HG03558 (cell line): Measurements from ENCODE around the gene DRICH1.
"Not testable (repeated sequence)": the region's sequence is repeated elsewhere in the genome, so short reads cannot be mapped to it uniquely, and the experiment has no call there.

Source experiments
- ATAC-seq: cut with Tn5 transposase; IDR thresholded peaks from one replicate; pipeline ENCODE4 v1.9.1; 2021; ENCODE audit warnings: moderate number of reproducible peaks; ENCODE audit not compliant: unreplicated experiment; ENCODE audit errors: extremely low read depth

DRICH1 gene

GRCh38 chr22:23632178-23632577 lies at the start of gene DRICH1:
DRICH1 (minus strand) TSS chr22:23632321; CDS start chr22:23632023, 298 bp downstream.
- ATAC-seq, result no peak

GRCh38 chr22:23681026-23681809 lies 49.1 kb upstream of the DRICH1 start:
- no peak for ATAC-seq

- ATAC-seq, result no peak
Observed at GRCh38 chr22:23678133-23678532, 46.0 kb upstream of the DRICH1 start.

GRCh38 chr22:23677701-23677995 lies 45.5 kb upstream of the DRICH1 start:
- no peak for ATAC-seq

- ATAC-seq, result not testable (repeated sequence)
Observed at GRCh38 chr22:23676841-23677700, 45.0 kb upstream of the DRICH1 start.

- ATAC-seq, result no peak
Observed at GRCh38 chr22:23675502-23676415, 43.6 kb upstream of the DRICH1 start.

- ATAC-seq, result not testable (repeated sequence)
Observed at GRCh38 chr22:23674886-23675501, 42.9 kb upstream of the DRICH1 start.

- no peak for ATAC-seq
Observed at GRCh38 chr22:23673826-23674690, 41.9 kb upstream of the DRICH1 start.

- ATAC-seq, result no peak
Observed at GRCh38 chr22:23673050-23673620, 41.0 kb upstream of the DRICH1 start.

- not testable (repeated sequence) for ATAC-seq
Observed at GRCh38 chr22:23672307-23673049, 40.4 kb upstream of the DRICH1 start.

GRCh38 chr22:23671387-23671786 lies 39.3 kb upstream of the DRICH1 start:
- not testable (repeated sequence) for ATAC-seq

- ATAC-seq, result no peak
Observed at GRCh38 chr22:23670378-23671295, 38.5 kb upstream of the DRICH1 start.

- not testable (repeated sequence) for ATAC-seq
Observed at GRCh38 chr22:23660381-23660780, 28.3 kb upstream of the DRICH1 start.

- ATAC-seq, result no peak
Observed at GRCh38 chr22:23657727-23658126, 25.6 kb upstream of the DRICH1 start.

GRCh38 chr22:23655891-23656475 lies 23.9 kb upstream of the DRICH1 start:
- ATAC-seq, result no peak

- no peak for ATAC-seq
Observed at GRCh38 chr22:23652711-23653110, 20.6 kb upstream of the DRICH1 start.

GRCh38 chr22:23652286-23652685 lies 20.2 kb upstream of the DRICH1 start:
- ATAC-seq, result no peak
